ENCODE results near the gene ARHGEF11. TPM values are rescaled to one million over a fixed set of nuclear protein-coding genes. Genes with fewer than 3 reads are reported as not detected.

Gene ARHGEF11
- total RNA-seq, 1 experiment from 2014 or later: 38.1 TPM

GRCh38 chr1:157025385-157025784 lies 20.2 kb downstream of the ARHGEF11 start (continued):
- TF ChIP-seq ATF3 (CRISPR knock-in tag; conservative IDR thresholded peaks at IDR 0.05): no peak

GRCh38 chr1:157021688-157022087 lies 23.9 kb downstream of the ARHGEF11 start:
- TF ChIP-seq ERG (CRISPR knock-in tag; IDR thresholded peaks at IDR 0.05) (no peak), IRF2 (CRISPR knock-in tag; IDR thresholded peaks at IDR 0.05; ENCODE audit: borderline replicate concordance, low read depth) (no peak), CDX4 (CRISPR knock-in tag; IDR thresholded peaks at IDR 0.05; ENCODE audit: borderline replicate concordance) (no peak), ZBTB43 (CRISPR knock-in tag; IDR thresholded peaks at IDR 0.05) (no peak), ZBTB21 (CRISPR knock-in tag; IDR thresholded peaks at IDR 0.05; ENCODE audit: borderline replicate concordance) (no peak), ATF2 (CRISPR knock-in tag; IDR thresholded peaks at IDR 0.05; ENCODE audit: borderline replicate concordance, low read depth) (no peak), E2F5 (CRISPR knock-in tag; IDR thresholded peaks at IDR 0.05) (no peak), MLX (CRISPR knock-in tag; IDR thresholded peaks at IDR 0.05) (no peak), ZNF263 (CRISPR knock-in tag; IDR thresholded peaks at IDR 0.05; ENCODE audit: low read depth) (no peak), MXD4 (CRISPR knock-in tag; IDR thresholded peaks at IDR 0.05; ENCODE audit: borderline replicate concordance) (no peak), GABPB1 (CRISPR knock-in tag; IDR thresholded peaks at IDR 0.05) (no peak), CREM (CRISPR knock-in tag; IDR thresholded peaks at IDR 0.05) (no peak)
- no peak for ATAC-seq
- H3K4me3 Mint-ChIP-seq: no peak overlapping the region
- ChIA-PET POLR2A (no interaction called here), CTCF (no interaction called here)
- no peak overlapping the region for H3K27ac Mint-ChIP-seq
- peaks cover 4% of the 10 kb centered on the region; the same call in 1 of the 2 replicates for H3K4me1 Mint-ChIP-seq
- H3K36me3 Mint-ChIP-seq: peaks cover 55% of the 10 kb centered on the region
- no peaks in the 10 kb centered on the region for H3K27me3 Mint-ChIP-seq (ENCODE audit: low read depth)
- H3K9me3 Mint-ChIP-seq: peaks cover 50% of the 10 kb centered on the region
- DNase-seq (ENCODE audit: low spot score): no peak

GRCh38 chr1:157019457-157019856 lies 26.1 kb downstream of the ARHGEF11 start:
- H3K9me3 Mint-ChIP-seq: peaks cover 50% of the 10 kb centered on the region
- DNase-seq (ENCODE audit: low spot score): no peak
- ChIA-PET CTCF (interaction anchor here (1.5 kb wide), 1 partner anchor 70 kb away, joined by 3 read pairs; no protein-coding TSS in a partner anchor), POLR2A (interaction anchor here (1.0 kb wide), 1 partner anchor 15 kb away, joined by 5 read pairs; no protein-coding TSS in a partner anchor)
- ATAC-seq: no peak
- H3K4me3 Mint-ChIP-seq: no peak overlapping the region
- H3K36me3 Mint-ChIP-seq: peaks cover 51% of the 10 kb centered on the region
- H3K27ac Mint-ChIP-seq: no peak overlapping the region
- no peaks in the 10 kb centered on the region for H3K4me1 Mint-ChIP-seq
- H3K27me3 Mint-ChIP-seq (ENCODE audit: low read depth): no peaks in the 10 kb centered on the region
- TF ChIP-seq PRDM15 (CRISPR knock-in tag; IDR thresholded peaks at IDR 0.05): no peak
- no peak for TF ChIP-seq SP1 (CRISPR knock-in tag; conservative IDR thresholded peaks at IDR 0.05)
- TF ChIP-seq USF2 (CRISPR knock-in tag; IDR thresholded peaks at IDR 0.05): no peak
- TF ChIP-seq ETV6 (CRISPR knock-in tag; IDR thresholded peaks at IDR 0.05): no peak
- TF ChIP-seq ZNF219 (CRISPR knock-in tag; IDR thresholded peaks at IDR 0.05; ENCODE audit: borderline replicate concordance): no peak
- TF ChIP-seq MYBL2 (CRISPR knock-in tag; IDR thresholded peaks at IDR 0.05): no peak
- no peak for TF ChIP-seq FOXP4 (CRISPR knock-in tag; IDR thresholded peaks at IDR 0.05)
